ENCODE results near the gene TRERF1.

DNA sequence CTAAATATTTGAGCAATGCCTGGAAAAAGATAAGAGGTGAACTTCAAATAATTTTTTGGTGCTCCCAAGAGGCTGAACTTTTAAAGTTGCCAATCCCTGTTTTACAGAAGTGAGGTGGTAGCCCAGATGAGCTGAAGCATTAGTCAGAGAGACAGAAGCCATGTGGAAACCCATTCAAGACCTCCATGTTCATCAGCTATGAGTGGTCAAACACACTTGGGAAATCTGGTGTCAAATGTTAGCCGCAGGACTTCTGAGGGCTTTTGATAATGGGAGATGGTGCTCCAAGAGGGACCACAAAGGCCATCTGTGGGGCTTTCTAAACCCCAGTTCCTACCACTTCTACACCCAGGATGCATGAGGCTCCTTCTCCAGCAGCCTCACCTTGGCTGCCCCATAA is 156.5 kb downstream of the TRERF1 start:
- TF ChIP-seq CTCF (IDR thresholded peaks at IDR 0.05) (no peak), POLR2A (IDR thresholded peaks at IDR 0.05) (no peak)
